ENCODE measurements around the gene PRPS1. TPM values are rescaled to one million over a fixed set of nuclear protein-coding genes. Genes with fewer than 3 reads are reported as not detected.

The PRPS1 gene
- total RNA-seq, 2 donors from 2014 or later: 37.5 to 37.6 TPM

DNA sequence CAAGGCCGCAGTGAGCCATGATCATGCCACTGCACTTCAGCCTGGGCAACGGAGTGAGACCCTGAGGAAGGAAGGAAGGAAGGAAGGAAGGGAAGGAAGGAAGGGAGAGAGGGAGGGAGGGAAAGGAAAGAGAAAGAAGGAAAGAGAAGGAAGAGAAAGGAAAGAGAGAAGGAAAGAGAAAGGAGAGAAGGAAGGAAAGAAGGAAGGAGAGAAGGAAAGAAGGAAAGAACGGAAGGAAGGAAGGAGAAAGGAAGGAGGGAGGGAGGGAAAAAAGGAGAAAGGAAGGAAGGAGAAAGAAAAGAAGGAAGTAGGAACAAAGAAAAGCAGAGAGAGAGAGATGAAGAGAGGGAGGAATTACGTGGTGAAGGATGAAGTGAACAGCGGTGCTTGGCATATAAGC, 30.4 kb downstream of the PRPS1 start:
- no peak overlapping the region for H3K4me3 ChIP-seq
- TF ChIP-seq POLR2A (IDR thresholded peaks at IDR 0.05) (no peak), POLR2AphosphoS5 (IDR thresholded peaks at IDR 0.05) (no peak)
- TF ChIP-seq, protein P1, sequence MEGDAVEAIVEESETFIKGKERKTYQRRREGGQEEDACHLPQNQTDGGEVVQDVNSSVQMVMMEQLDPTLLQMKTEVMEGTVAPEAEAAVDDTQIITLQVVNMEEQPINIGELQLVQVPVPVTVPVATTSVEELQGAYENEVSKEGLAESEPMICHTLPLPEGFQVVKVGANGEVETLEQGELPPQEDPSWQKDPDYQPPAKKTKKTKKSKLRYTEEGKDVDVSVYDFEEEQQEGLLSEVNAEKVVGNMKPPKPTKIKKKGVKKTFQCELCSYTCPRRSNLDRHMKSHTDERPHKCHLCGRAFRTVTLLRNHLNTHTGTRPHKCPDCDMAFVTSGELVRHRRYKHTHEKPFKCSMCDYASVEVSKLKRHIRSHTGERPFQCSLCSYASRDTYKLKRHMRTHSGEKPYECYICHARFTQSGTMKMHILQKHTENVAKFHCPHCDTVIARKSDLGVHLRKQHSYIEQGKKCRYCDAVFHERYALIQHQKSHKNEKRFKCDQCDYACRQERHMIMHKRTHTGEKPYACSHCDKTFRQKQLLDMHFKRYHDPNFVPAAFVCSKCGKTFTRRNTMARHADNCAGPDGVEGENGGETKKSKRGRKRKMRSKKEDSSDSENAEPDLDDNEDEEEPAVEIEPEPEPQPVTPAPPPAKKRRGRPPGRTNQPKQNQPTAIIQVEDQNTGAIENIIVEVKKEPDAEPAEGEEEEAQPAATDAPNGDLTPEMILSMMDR (IDR thresholded peaks at IDR 0.05): no peak
- H3K27me3 ChIP-seq (replicated peaks; ENCODE audit: insufficient read depth): no peaks in the 10 kb centered on the region
- no peak overlapping the region for H3K27ac ChIP-seq
- H3K36me3 ChIP-seq: no peaks in the 10 kb centered on the region
- intact Hi-C loops (cut with DNase I): loop anchor here (5.0 kb wide), 2 partner anchors 119 to 234 kb away; partner anchors contain the start of genes NCBP2L and TSC22D3
- no peaks in the 10 kb centered on the region for H3K4me1 ChIP-seq (replicated peaks)
- no peaks in the 10 kb centered on the region for H3K9me3 ChIP-seq
- DNase-seq (ENCODE audit: low spot score): no peak
- WGBS: 86% methylated on average over 4 of the region's 5 CpGs

DNA sequence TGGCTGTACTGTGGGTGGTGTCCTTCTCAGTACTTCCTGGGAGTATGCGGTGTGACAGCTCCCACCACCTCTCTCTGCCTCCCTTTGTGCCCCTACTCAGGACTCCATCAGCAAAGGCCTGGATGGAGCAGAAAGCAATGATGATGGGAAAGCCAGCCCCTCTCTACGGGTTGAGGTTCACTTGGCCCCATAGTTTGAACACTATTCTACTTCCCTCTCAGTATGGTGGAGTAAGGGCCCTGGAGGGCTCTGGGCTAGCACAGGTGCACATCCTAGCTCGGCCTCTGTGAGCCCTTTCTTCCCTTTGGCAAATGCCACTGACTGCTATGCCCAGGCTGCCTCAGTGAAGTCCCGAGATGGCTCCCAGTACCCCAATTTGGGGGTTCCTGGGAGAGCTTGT, 31.0 kb downstream of the PRPS1 start:
- Histone ChIP-seq H3K36me3 (no peaks in the 10 kb centered on the region), H3K4me1 (replicated peaks) (no peaks in the 10 kb centered on the region), H3K4me3 (no peak overlapping the region), H3K9me3 (no peaks in the 10 kb centered on the region), H3K27ac (no peak overlapping the region), H3K27me3 (replicated peaks; ENCODE audit: insufficient read depth) (no peaks in the 10 kb centered on the region)
- intact Hi-C loops (cut with DNase I): loop anchor here (5.0 kb wide), 2 partner anchors 118 to 233 kb away; partner anchors contain the start of genes NCBP2L and TSC22D3
- 71% methylated on average over 3 of the region's 4 CpGs for WGBS
- DNase-seq (ENCODE audit: low spot score): no peak
- TF ChIP-seq POLR2AphosphoS5 (IDR thresholded peaks at IDR 0.05) (no peak), POLR2A (IDR thresholded peaks at IDR 0.05) (no peak)
- TF ChIP-seq, protein P1 (IDR thresholded peaks at IDR 0.05): no peak

DNA sequence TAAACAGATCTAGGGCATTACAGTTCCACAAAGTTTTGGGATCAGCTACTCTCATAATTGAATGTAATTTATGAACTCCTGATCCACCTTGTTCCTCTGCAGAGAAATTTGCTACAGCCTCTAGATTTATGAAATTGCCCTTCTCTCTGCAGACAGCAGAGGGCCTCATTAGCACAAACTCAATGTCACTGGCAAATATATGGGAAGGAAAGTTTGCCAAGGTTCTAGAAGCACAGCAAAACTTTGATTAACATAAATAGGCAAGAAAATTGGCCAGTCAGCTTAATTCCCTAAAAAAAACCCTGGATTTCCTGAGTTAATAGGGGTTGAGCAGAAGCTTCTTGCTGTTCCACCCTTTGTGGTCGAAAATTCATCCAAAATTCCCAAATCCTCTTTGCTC, 31.5 kb downstream of the PRPS1 start:
- intact Hi-C loops (cut with DNase I): loop anchor here (5.0 kb wide), 2 partner anchors 118 to 233 kb away; partner anchors contain the start of genes NCBP2L and TSC22D3
- TF ChIP-seq POLR2A (IDR thresholded peaks at IDR 0.05) (no peak), POLR2AphosphoS5 (IDR thresholded peaks at IDR 0.05) (peak; percentile 56)
- TF ChIP-seq, protein P1 (IDR thresholded peaks at IDR 0.05): peak in 3 of 4 experiments; percentile 44 to 70 (median 67)

DNA sequence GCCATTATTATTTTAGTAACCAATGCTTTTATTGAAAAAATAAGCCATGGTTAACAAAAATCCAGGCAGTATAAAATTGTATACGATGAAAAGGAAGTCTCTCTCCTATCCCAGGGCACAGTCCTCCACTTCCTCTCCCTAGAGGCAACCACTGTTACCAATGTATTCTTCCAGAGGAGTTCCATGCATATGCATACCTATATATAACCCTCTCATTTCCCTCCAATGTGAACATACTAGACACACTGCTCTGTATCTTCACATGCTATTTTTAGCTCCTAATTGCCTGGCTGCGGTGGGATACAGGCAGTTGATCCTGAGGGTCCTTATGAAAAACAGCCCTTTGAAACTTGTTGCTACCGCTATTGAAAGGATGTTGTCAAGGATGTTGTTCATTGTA, 33.8 kb downstream of the PRPS1 start:
- no peak overlapping the region for H3K4me3 ChIP-seq
- no peaks in the 10 kb centered on the region for H3K4me1 ChIP-seq (replicated peaks)
- TF ChIP-seq POLR2A (IDR thresholded peaks at IDR 0.05) (no peak), POLR2AphosphoS5 (IDR thresholded peaks at IDR 0.05) (no peak)
- H3K36me3 ChIP-seq: no peaks in the 10 kb centered on the region
- no peaks in the 10 kb centered on the region for H3K9me3 ChIP-seq
- intact Hi-C loops (cut with DNase I): no loop called here
- no peak for DNase-seq (ENCODE audit: low spot score)
- 53% methylated on average over 3 of the region's 3 CpGs for WGBS
- no peak overlapping the region for H3K27ac ChIP-seq
- no peaks in the 10 kb centered on the region for H3K27me3 ChIP-seq (replicated peaks; ENCODE audit: insufficient read depth)

More for the DNA sequence above, 31.5 kb downstream of the PRPS1 start:
- Histone ChIP-seq H3K27ac (no peak overlapping the region), H3K27me3 (replicated peaks; ENCODE audit: insufficient read depth) (no peaks in the 10 kb centered on the region), H3K36me3 (no peaks in the 10 kb centered on the region), H3K4me1 (replicated peaks) (no peaks in the 10 kb centered on the region), H3K9me3 (no peaks in the 10 kb centered on the region), H3K4me3 (no peak overlapping the region)
- WGBS: 75% methylated on average over 1 of the region's 1 CpG
- DNase-seq (ENCODE audit: low spot score): no peak

DNA sequence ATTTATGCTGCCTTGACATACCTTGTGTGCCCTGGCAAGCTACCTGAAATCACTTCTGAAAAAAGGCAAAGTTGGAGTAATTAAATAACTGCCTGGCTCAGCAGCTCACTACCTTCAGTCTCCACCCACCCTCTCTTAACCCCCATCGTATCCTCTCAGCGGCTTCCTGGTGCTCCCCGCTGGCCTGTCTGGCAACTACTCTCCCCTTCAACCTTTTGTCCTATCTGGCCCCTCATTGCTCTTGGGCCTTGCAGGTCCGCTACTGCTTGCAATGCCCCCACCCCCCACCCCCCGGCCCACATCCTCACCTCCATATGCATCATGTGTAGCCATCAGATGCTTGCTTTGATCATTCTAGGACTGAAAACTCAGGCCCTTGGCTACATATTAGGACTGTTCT, 34.5 kb downstream of the PRPS1 start:
- H3K36me3 ChIP-seq: no peaks in the 10 kb centered on the region
- DNase-seq (ENCODE audit: low spot score): no peak
- 90% methylated on average over 4 of the region's 5 CpGs for WGBS
- H3K27me3 ChIP-seq (replicated peaks; ENCODE audit: insufficient read depth): no peaks in the 10 kb centered on the region
- no peaks in the 10 kb centered on the region for H3K4me1 ChIP-seq (replicated peaks)
- no peaks in the 10 kb centered on the region for H3K9me3 ChIP-seq
- TF ChIP-seq, protein P1 (IDR thresholded peaks at IDR 0.05): no peak
- TF ChIP-seq POLR2A (IDR thresholded peaks at IDR 0.05) (no peak), POLR2AphosphoS5 (IDR thresholded peaks at IDR 0.05) (no peak)
- intact Hi-C loops (cut with DNase I): no loop called here
- H3K4me3 ChIP-seq: no peak overlapping the region
- no peak overlapping the region for H3K27ac ChIP-seq

Measured in prostate gland (tissue), 2 donors.